ENCODE data around the gene ARHGAP18.

ARHGAP18 gene

DNA sequence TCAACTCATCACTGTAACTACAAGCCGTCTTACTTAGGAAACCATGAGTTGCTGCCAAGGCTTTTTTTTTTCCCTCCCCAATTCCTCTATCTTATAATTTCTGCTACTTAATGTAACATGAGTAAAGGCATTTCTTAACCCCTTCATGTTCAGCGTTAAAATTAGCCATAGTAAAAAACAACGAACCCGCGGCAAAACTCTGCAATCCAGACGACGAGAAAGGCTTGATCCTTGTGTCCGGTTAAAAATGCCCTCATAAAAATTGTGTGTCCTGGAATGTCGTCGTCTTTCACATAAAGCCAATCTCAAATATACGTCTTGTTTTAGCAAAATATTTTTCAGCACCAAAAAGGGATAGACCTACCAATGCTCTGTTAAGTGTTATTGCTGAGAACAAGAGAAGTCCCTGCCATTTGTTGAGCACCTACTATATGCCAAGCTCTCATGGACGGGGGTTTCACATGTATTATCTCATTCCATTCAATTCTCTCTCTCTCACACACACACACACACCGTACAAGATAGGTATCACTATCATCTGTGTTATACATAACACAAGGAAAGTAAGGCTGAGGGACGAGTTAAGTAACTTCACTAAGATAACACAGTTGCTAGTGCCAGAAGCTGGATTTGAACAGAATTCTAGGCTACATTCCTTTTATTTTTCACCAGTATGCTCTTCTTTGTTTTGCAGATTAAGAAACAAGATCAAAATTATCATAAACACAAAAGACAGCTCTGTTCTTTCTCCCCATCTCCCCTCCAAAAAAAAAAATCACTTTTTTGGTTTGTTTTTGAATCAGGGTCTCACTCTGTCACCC is 683 bp upstream of the ARHGAP18 start:
- Histone ChIP-seq H3K79me2 (ENCODE audit: control insufficient read depth, low read length) (no peaks in the 10 kb centered on the region), H3K9me3 (ENCODE audit: control insufficient read depth, insufficient read depth, low read length) (no peaks in the 10 kb centered on the region), H4K20me1 (ENCODE audit: control insufficient read depth, insufficient read depth, low read depth, low read length) (no peaks in the 10 kb centered on the region), H3F3A (ENCODE audit: control insufficient read depth, insufficient read depth) (no peaks in the 10 kb centered on the region), H3K4me2 (ENCODE audit: low read length) (peak overlapping the region; percentile 87), H3K27ac (ENCODE audit: low read depth, low read length) (no peak overlapping the region), H3K9me2 (replicated peaks; ENCODE audit: control insufficient read depth, low read length) (no peaks in the 10 kb centered on the region), H3K4me1 (ENCODE audit: control insufficient read depth, low read length) (peaks cover 30% of the 10 kb centered on the region), H3K36me3 (ENCODE audit: control insufficient read depth, low read length) (no peaks in the 10 kb centered on the region), H3K4me3 (ENCODE audit: low read length) (peak overlapping the region; percentile 89), H3K27me3 (ENCODE audit: control insufficient read depth, low read length) (peaks cover 4% of the 10 kb centered on the region; the same call in 1 of the 2 replicates)
- TF ChIP-seq CTCF (IDR thresholded peaks at IDR 0.05; ENCODE audit: low read depth, low read length, poor library complexity, severe bottlenecking) = no peak
- no peak for TF ChIP-seq EZH2phosphoT487 (IDR thresholded peaks at IDR 0.05; ENCODE audit: borderline replicate concordance, low read length)

DNA sequence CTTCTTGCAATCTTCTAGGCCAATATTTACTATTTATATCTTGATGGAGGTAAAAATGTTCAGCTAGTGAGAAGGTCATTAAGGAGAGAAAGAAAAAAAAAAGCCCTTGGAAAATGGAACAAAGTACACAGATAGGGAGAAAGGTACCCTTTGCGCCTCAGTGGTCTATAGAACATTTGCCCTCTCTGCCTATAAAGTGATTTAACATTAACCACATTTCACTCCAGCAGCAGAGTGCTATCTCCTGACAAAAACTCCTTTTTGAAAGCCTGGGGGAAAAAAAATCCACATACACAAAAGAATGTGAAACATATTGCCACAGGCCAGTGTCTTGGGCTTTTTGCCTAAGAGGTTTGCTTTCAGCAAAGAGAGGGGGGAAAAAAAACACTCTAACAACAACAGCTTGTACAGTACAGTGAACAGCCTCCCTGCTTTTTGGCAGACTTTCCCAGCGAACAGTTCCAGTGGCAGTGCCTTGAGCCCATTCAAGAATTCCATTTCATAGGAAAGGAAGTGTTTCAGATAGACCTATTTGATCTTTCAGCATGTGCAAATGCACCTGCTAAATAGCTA is 695 bp downstream of the ARHGAP18 start:
- H3K9me2 ChIP-seq (replicated peaks; ENCODE audit: control insufficient read depth, low read length) = no peaks in the 10 kb centered on the region
- no peaks in the 10 kb centered on the region for H3K9me3 ChIP-seq (ENCODE audit: control insufficient read depth, insufficient read depth, low read length)
- peaks cover 30% of the 10 kb centered on the region for H3K4me1 ChIP-seq (ENCODE audit: control insufficient read depth, low read length)
- H3K4me3 ChIP-seq (ENCODE audit: low read length) = peak overlapping the region; percentile 89
- no peaks in the 10 kb centered on the region for H4K20me1 ChIP-seq (ENCODE audit: control insufficient read depth, insufficient read depth, low read depth, low read length)
- peaks cover 4% of the 10 kb centered on the region; the same call in 1 of the 2 replicates for H3K27me3 ChIP-seq (ENCODE audit: control insufficient read depth, low read length)
- H3K36me3 ChIP-seq (ENCODE audit: control insufficient read depth, low read length) = no peaks in the 10 kb centered on the region
- TF ChIP-seq CTCF (IDR thresholded peaks at IDR 0.05; ENCODE audit: low read depth, low read length, poor library complexity, severe bottlenecking) (no peak), EZH2phosphoT487 (IDR thresholded peaks at IDR 0.05; ENCODE audit: borderline replicate concordance, low read length) (no peak)
- no peak overlapping the region for H3K27ac ChIP-seq (ENCODE audit: low read depth, low read length)
- no peaks in the 10 kb centered on the region for H3F3A ChIP-seq (ENCODE audit: control insufficient read depth, insufficient read depth)
- no peaks in the 10 kb centered on the region for H3K79me2 ChIP-seq (ENCODE audit: control insufficient read depth, low read length)
- H3K4me2 ChIP-seq (ENCODE audit: low read length) = peak overlapping the region; percentile 87

GRCh38 chr6:129708496-129709195 is 1.3 kb downstream of the ARHGAP18 start:
- TF ChIP-seq CTCF (IDR thresholded peaks at IDR 0.05; ENCODE audit: low read depth, low read length, poor library complexity, severe bottlenecking) = no peak
- TF ChIP-seq EZH2phosphoT487 (IDR thresholded peaks at IDR 0.05; ENCODE audit: borderline replicate concordance, low read length) = no peak
- H3K9me3 ChIP-seq (ENCODE audit: control insufficient read depth, insufficient read depth, low read length) = no peaks in the 10 kb centered on the region
- no peaks in the 10 kb centered on the region for H3K36me3 ChIP-seq (ENCODE audit: control insufficient read depth, low read length)
- peak overlapping the region; percentile 87 for H3K4me2 ChIP-seq (ENCODE audit: low read length)
- no peaks in the 10 kb centered on the region for H3F3A ChIP-seq (ENCODE audit: control insufficient read depth, insufficient read depth)
- peak overlapping the region; percentile 89; the same call in 1 of the 2 replicates for H3K4me3 ChIP-seq (ENCODE audit: low read length)
- H3K27me3 ChIP-seq (ENCODE audit: control insufficient read depth, low read length) = peaks cover 4% of the 10 kb centered on the region; the same call in 1 of the 2 replicates
- H3K9me2 ChIP-seq (replicated peaks; ENCODE audit: control insufficient read depth, low read length) = no peaks in the 10 kb centered on the region
- H3K4me1 ChIP-seq (ENCODE audit: control insufficient read depth, low read length) = peaks cover 25% of the 10 kb centered on the region
- no peaks in the 10 kb centered on the region for H3K79me2 ChIP-seq (ENCODE audit: control insufficient read depth, low read length)
- H4K20me1 ChIP-seq (ENCODE audit: control insufficient read depth, insufficient read depth, low read depth, low read length) = no peaks in the 10 kb centered on the region
- no peak overlapping the region for H3K27ac ChIP-seq (ENCODE audit: low read depth, low read length)
